LNCaP clone FGC (cell line): ENCODE results near the gene WNT9A.

Experiments
- DNase-seq: peaks from one replicate; pipeline ENCODE4 v3.0.0-alpha.2; 2011; ENCODE audit warnings: low read depth
- H3K4me3 ChIP-seq: 2 replicates; pipeline ENCODE4 v1.5.1; 2011; ENCODE audit warnings: mild to moderate bottlenecking, low read depth, low read length, control low read depth
- TF ChIP-seq, protein P1 (sequence below): IDR thresholded peaks from 2 replicates; pipeline ENCODE4 v1.5.1; 2012; ENCODE audit warnings: mild to moderate bottlenecking; ENCODE audit not compliant: control insufficient read depth, insufficient read depth; ENCODE audit errors: extremely low read depth

Gene WNT9A

DNA sequence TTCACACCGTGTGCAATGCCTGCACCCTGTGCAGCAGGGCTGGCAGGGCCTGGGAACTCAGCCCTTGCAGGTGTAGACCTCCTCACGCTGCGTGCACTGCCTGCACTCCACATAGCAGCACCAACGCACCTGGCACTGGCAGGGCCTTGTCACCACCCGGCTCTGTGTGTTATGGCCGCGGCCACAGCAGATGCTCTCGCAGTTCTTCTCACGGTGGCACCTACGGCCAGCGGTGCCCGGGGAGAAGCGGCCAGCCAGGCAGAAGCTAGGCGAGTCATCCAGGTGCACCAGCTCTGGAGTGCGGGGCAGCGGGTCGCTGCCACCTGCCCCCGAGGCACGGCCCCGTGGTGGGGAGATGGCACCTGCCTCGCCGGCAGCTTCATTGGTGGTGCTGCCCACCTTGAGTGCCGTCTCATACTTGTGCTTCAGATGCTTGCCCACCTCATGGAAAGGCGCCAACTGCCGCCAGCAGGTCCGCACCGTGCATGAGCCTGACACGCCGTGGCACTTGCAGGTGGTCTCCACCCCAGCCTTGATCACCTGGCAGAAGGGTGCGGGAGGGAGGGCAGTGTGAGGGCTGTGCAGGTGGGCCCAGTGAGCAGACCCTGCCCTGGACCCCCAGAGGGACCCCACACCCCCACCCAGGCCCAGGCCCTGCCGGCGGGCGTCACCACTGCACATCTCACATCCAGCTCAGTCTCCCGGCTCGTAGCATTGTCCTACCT is 26.1 kb downstream of the WNT9A start:
- no peak for DNase-seq
- H3K4me3 ChIP-seq = no peak overlapping the region
- TF ChIP-seq, protein P1, sequence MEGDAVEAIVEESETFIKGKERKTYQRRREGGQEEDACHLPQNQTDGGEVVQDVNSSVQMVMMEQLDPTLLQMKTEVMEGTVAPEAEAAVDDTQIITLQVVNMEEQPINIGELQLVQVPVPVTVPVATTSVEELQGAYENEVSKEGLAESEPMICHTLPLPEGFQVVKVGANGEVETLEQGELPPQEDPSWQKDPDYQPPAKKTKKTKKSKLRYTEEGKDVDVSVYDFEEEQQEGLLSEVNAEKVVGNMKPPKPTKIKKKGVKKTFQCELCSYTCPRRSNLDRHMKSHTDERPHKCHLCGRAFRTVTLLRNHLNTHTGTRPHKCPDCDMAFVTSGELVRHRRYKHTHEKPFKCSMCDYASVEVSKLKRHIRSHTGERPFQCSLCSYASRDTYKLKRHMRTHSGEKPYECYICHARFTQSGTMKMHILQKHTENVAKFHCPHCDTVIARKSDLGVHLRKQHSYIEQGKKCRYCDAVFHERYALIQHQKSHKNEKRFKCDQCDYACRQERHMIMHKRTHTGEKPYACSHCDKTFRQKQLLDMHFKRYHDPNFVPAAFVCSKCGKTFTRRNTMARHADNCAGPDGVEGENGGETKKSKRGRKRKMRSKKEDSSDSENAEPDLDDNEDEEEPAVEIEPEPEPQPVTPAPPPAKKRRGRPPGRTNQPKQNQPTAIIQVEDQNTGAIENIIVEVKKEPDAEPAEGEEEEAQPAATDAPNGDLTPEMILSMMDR = no peak

DNA sequence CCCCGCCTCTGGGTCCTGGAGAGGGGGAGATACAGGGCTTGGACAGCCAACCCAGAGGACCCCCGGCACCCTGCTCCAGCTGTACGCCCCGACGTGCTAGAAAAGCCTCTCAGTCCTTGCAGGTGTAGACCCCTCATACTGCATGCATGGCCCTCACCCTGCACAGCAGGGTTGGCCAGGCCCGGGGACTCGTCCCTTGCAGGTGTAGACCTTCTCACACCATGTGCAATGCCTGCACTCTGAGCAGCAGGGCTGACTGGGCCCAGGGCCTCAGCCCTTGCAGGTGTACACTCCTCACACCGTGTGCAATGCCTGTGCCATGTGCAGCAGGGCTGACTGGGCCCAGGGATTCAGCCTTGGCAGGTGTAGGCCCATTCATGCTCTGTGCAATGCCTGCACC is 26.8 kb downstream of the WNT9A start:
- DNase-seq = no peak
- TF ChIP-seq, protein P1 = no peak
- no peak overlapping the region for H3K4me3 ChIP-seq

DNA sequence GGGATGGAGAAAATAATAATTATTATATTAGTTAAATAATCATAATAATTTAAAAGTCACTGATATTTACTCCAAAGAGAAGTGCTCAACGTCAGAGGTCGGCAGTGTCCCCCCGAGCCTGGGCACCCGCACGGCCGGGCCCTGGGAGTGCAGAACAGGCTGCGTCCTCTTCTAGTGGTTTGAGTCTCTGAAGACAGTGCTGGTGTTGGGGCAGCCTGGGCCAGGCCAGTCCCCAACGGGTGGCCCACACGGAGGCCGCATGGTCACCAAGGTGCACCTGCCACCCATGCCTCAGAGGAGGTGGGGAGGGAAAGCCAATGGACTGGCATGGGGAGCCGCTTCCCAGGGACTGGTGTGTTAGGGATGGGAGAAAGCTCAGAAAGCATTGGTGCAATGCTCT is 27.3 kb downstream of the WNT9A start:
- TF ChIP-seq, protein P1 = no peak
- H3K4me3 ChIP-seq = no peak overlapping the region
- no peak for DNase-seq

DNA sequence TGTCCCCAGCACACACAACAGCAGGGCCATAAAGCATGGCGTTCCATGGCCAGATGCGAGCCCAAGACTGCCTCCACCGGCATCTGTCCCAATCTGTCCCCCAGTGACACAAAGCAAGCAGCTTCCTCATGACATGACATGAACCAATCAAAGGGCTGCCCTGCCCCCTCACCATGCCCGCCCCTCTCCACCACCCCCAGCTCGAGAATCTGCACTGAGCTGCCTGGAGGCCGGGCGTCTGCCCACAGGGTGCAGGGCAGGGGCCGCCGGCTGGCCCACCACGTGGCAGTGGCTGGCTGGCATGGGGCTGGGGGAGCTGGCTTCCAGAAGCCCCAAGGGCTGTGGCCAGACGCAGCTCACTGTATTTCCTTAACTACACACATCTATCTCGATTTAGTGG is 27.8 kb downstream of the WNT9A start:
- H3K4me3 ChIP-seq = no peak overlapping the region
- TF ChIP-seq, protein P1 = no peak
- DNase-seq = no peak

DNA sequence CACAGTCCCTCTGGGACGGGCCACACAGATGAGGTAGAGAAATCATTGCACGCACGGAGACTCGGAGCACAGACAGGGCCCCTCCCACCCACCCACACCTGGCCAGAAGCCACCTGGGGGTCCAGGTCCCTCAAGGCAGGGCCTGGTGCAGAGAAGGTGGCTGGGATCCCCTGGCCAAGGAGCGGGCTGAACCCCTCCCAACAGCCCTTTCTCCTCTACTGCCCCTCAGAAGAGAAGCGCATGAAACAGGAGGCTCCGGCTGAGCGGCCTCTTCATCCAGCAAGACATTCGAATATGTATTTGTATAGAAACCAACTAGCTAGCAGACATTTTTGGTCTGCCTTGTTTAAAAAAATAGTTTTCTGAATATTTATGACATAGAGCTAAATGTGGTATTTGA is 29.0 kb downstream of the WNT9A start:
- DNase-seq = no peak
- no peak overlapping the region for H3K4me3 ChIP-seq
- TF ChIP-seq, protein P1 = no peak

DNA sequence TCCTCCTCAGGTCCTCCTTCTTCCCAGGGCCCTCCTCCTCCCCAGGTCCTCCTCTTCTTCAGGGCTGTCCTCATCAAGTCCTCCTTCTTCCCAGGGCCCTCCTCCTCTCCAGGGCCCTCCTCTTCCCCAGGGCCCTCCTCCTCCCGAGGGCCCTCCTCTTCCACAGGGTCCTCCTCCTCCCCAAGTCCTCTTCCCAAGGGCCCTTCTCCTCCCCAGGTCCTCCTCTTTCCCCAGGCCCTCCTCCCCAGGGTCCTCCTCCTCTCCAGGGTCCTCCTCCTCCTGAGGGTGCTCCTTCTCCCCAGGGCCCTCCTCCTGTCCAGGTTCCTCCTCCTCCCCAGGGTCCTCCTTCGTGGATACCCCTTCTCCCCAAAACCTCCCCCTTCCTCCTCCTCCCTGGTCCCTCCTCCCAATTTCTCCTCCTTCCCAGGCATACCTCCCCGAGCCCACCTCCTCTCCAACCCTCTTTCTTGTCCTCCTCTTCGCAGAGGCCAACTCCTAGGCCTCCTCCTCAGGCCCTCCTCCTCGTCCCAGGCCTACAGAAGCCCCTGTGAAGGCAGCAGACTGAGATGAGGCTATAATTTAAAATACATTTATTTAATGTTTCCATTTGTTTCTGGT is 29.5 kb downstream of the WNT9A start:
- TF ChIP-seq, protein P1 = no peak
- no peak for DNase-seq
- H3K4me3 ChIP-seq = no peak overlapping the region
